Activated T-cell treated with anti-CD3 and anti-CD28 coated beads for 4 hours (primary cell): ENCODE measurements around the gene AARSD1.
"Not testable (repeated sequence)": the region's sequence is repeated elsewhere in the genome, so short reads cannot be mapped to it uniquely, and the experiment has no call there.

Experiments
- DNase-seq: peaks from one replicate; pipeline ENCODE4 v3.0.0-alpha.2; 2020

Gene AARSD1

GRCh38 chr17:42980274-42980765 lies 16.1 kb upstream of the AARSD1 start, which contains the start of gene RUNDC1:
RUNDC1 (plus strand) TSS chr17:42980565; CDS start chr17:42980577, 12 bp downstream.
- peak; percentile 89 for DNase-seq

- no peak for DNase-seq
These were observed 15.4 kb upstream of the AARSD1 start, which contains the start of gene PTGES3L for GRCh38 chr17:42979511-42980273. PTGES3L (minus strand) TSS chr17:42980080; CDS start chr17:42980053, 27 bp downstream.

GRCh38 chr17:42975701-42976100 lies 11.4 kb upstream of the AARSD1 start:
- DNase-seq = not testable (repeated sequence)

- DNase-seq = no peak
These were observed 11.0 kb upstream of the AARSD1 start for GRCh38 chr17:42975265-42975664.

- not testable (repeated sequence) for DNase-seq
These were observed 9.1 kb upstream of the AARSD1 start for GRCh38 chr17:42973323-42973722.

- no peak for DNase-seq
These were observed 7.3 kb upstream of the AARSD1 start for GRCh38 chr17:42971589-42971988.

- DNase-seq = no peak
These were observed 4.8 kb upstream of the AARSD1 start for GRCh38 chr17:42969001-42969581.

GRCh38 chr17:42967925-42968324 lies 3.7 kb upstream of the AARSD1 start:
- DNase-seq = no peak

- DNase-seq = no peak
These were observed 10.6 kb downstream of the AARSD1 start for GRCh38 chr17:42953669-42954068.

GRCh38 chr17:42950044-42950783 lies 14.0 kb downstream of the AARSD1 start:
- no peak for DNase-seq

GRCh38 chr17:42946812-42947211 lies 17.4 kb downstream of the AARSD1 start:
- no peak for DNase-seq

GRCh38 chr17:42944211-42944610 lies 20.0 kb downstream of the AARSD1 start:
- no peak for DNase-seq

GRCh38 chr17:42937712-42938596 lies 26.3 kb downstream of the AARSD1 start:
- DNase-seq = no peak

- no peak for DNase-seq
These were observed 34.8 kb downstream of the AARSD1 start for GRCh38 chr17:42929497-42929844.

- DNase-seq = no peak
These were observed 35.3 kb downstream of the AARSD1 start for GRCh38 chr17:42928714-42929496.

- no peak for DNase-seq
These were observed 39.4 kb downstream of the AARSD1 start for GRCh38 chr17:42924891-42925290.

- not testable (repeated sequence) for DNase-seq
These were observed 40.8 kb downstream of the AARSD1 start for GRCh38 chr17:42923472-42923871.

GRCh38 chr17:42922294-42922693 lies 42.0 kb downstream of the AARSD1 start:
- DNase-seq = no peak

GRCh38 chr17:42920922-42921321 lies 43.3 kb downstream of the AARSD1 start:
- no peak for DNase-seq

GRCh38 chr17:42920106-42920900 lies 44.0 kb downstream of the AARSD1 start:
- no peak for DNase-seq
